Measurements from ENCODE around the gene PRL. TPM values are rescaled to one million over a fixed set of nuclear protein-coding genes. Genes with fewer than 3 reads are reported as not detected.

Gene PRL
- total RNA-seq, 2 donors from 2014 or later, result not detected

- peaks cover 6 to 10% of the 10 kb centered on the region in 2 donors for H3K36me3 Mint-ChIP-seq
Observed at GRCh38 chr6:22306741-22307466, 10.1 kb upstream of the PRL start.

GRCh38 chr6:22302838-22303237 is 6.0 kb upstream of the PRL start:
- Mint-ChIP-seq H3K9me3 (peaks cover 7 to 14% of the 10 kb centered on the region in 2 donors), H3K27ac (no peak overlapping the region), H3K36me3 (no peaks in the 10 kb centered on the region)
- DNase-seq (ENCODE audit: low spot score in 2 of 2) (no peak), ATAC-seq (no peak)

More at GRCh38 chr6:22306741-22307466, 10.1 kb upstream of the PRL start:
- H3K9me3 Mint-ChIP-seq, result peaks cover 18 to 25% of the 10 kb centered on the region in 2 donors
- ATAC-seq (no peak), DNase-seq (ENCODE audit: low spot score in 2 of 2) (no peak)
- H3K27ac Mint-ChIP-seq, result no peak overlapping the region

- Mint-ChIP-seq H3K27ac (no peak overlapping the region), H3K9me3 (peaks cover 7 to 14% of the 10 kb centered on the region in 2 donors), H3K36me3 (no peaks in the 10 kb centered on the region)
- no peak for ATAC-seq
- no peak for DNase-seq (ENCODE audit: low spot score in 2 of 2)
Observed at GRCh38 chr6:22300273-22300998, 3.6 kb upstream of the PRL start.

- peaks cover 0 to 6% of the 10 kb centered on the region in 2 donors for H3K9me3 Mint-ChIP-seq
- no peak overlapping the region for H3K27ac Mint-ChIP-seq
- H3K36me3 Mint-ChIP-seq, result no peaks in the 10 kb centered on the region
- no peak for DNase-seq (ENCODE audit: low spot score in 2 of 2)
- no peak for ATAC-seq
Observed at GRCh38 chr6:22298475-22298890, 1.6 kb upstream of the PRL start.

GRCh38 chr6:22296067-22296466 is 769 bp downstream of the PRL start:
- ATAC-seq, result no peak
- Mint-ChIP-seq H3K36me3 (no peaks in the 10 kb centered on the region), H3K9me3 (peaks cover 0 to under 1% of the 10 kb centered on the region in 2 donors), H3K27ac (no peak overlapping the region)
- no peak for DNase-seq (ENCODE audit: low spot score in 2 of 2)

- no peak overlapping the region for H3K27ac Mint-ChIP-seq
- peaks cover 4 to 5% of the 10 kb centered on the region in 2 donors for H3K9me3 Mint-ChIP-seq
- no peak for DNase-seq (ENCODE audit: low spot score in 2 of 2)
- no peak for ATAC-seq
- H3K36me3 Mint-ChIP-seq, result no peaks in the 10 kb centered on the region
Observed at GRCh38 chr6:22295145-22295544, 1.7 kb downstream of the PRL start.

- Mint-ChIP-seq H3K36me3 (no peaks in the 10 kb centered on the region), H3K27ac (no peak overlapping the region), H3K9me3 (peaks cover 4 to 5% of the 10 kb centered on the region in 2 donors)
- ATAC-seq, result no peak
- no peak for DNase-seq (ENCODE audit: low spot score in 2 of 2)
Observed at GRCh38 chr6:22294301-22294700, 2.5 kb downstream of the PRL start.

GRCh38 chr6:22290045-22290444 is 6.8 kb downstream of the PRL start:
- Mint-ChIP-seq H3K9me3 (peaks cover 7 to 9% of the 10 kb centered on the region in 2 donors), H3K27ac (no peak overlapping the region), H3K36me3 (no peaks in the 10 kb centered on the region)
- no peak for ATAC-seq
- DNase-seq (ENCODE audit: low spot score in 2 of 2), result no peak

- no peak for DNase-seq (ENCODE audit: low spot score in 2 of 2)
- peaks cover 7 to 9% of the 10 kb centered on the region in 2 donors for H3K9me3 Mint-ChIP-seq
- H3K36me3 Mint-ChIP-seq, result no peaks in the 10 kb centered on the region
- ATAC-seq, result no peak
- no peak overlapping the region for H3K27ac Mint-ChIP-seq
Observed at GRCh38 chr6:22288721-22289120, 8.1 kb downstream of the PRL start.

- Mint-ChIP-seq H3K36me3 (no peaks in the 10 kb centered on the region), H3K9me3 (peaks cover 7 to 8% of the 10 kb centered on the region in 2 donors), H3K27ac (no peak overlapping the region)
- no peak for ATAC-seq
- no peak for DNase-seq (ENCODE audit: low spot score in 2 of 2)
Observed at GRCh38 chr6:22284666-22285065, 12.2 kb downstream of the PRL start.

GRCh38 chr6:22281341-22282085 is 15.3 kb downstream of the PRL start:
- no peak overlapping the region for H3K27ac Mint-ChIP-seq
- peaks cover 12 to 22% of the 10 kb centered on the region in 2 donors for H3K9me3 Mint-ChIP-seq
- no peak for ATAC-seq

GRCh38 chr6:22279427-22279826 is 17.4 kb downstream of the PRL start:
- ATAC-seq (no peak), DNase-seq (ENCODE audit: low spot score in 2 of 2) (no peak)
- H3K36me3 Mint-ChIP-seq, result no peaks in the 10 kb centered on the region
- no peak overlapping the region for H3K27ac Mint-ChIP-seq
- H3K9me3 Mint-ChIP-seq, result peaks cover 15 to 24% of the 10 kb centered on the region in 2 donors

More at GRCh38 chr6:22281341-22282085, 15.3 kb downstream of the PRL start:
- no peak for DNase-seq (ENCODE audit: low spot score in 2 of 2)
- H3K36me3 Mint-ChIP-seq, result no peaks in the 10 kb centered on the region

GRCh38 chr6:22271081-22271480 is 25.8 kb downstream of the PRL start:
- DNase-seq (ENCODE audit: low spot score in 2 of 2) (no peak), ATAC-seq (no peak)
- Mint-ChIP-seq H3K36me3 (no peaks in the 10 kb centered on the region), H3K27ac (no peak overlapping the region), H3K9me3 (peaks cover 7 to 13% of the 10 kb centered on the region in 2 donors)

GRCh38 chr6:22263748-22264147 is 33.1 kb downstream of the PRL start:
- ATAC-seq, result no peak
- no peak for DNase-seq (ENCODE audit: low spot score in 2 of 2)
- H3K9me3 Mint-ChIP-seq, result peaks cover 5% of the 10 kb centered on the region in 2 donors
- no peaks in the 10 kb centered on the region for H3K36me3 Mint-ChIP-seq
- H3K27ac Mint-ChIP-seq, result no peak overlapping the region

- H3K27ac Mint-ChIP-seq, result no peak overlapping the region
- H3K36me3 Mint-ChIP-seq, result no peaks in the 10 kb centered on the region
- ATAC-seq, result no peak
Observed at GRCh38 chr6:22254886-22255285, 42.0 kb downstream of the PRL start.

GRCh38 chr6:22253955-22254655 is 42.7 kb downstream of the PRL start:
- Mint-ChIP-seq H3K9me3 (peaks cover 0 to 3% of the 10 kb centered on the region in 2 donors), H3K36me3 (no peaks in the 10 kb centered on the region), H3K27ac (no peak overlapping the region)
- DNase-seq (ENCODE audit: low spot score in 2 of 2) (no peak), ATAC-seq (no peak)

More at GRCh38 chr6:22254886-22255285, 42.0 kb downstream of the PRL start:
- no peak for DNase-seq (ENCODE audit: low spot score in 2 of 2)
- H3K9me3 Mint-ChIP-seq, result peaks cover 0 to 3% of the 10 kb centered on the region in 2 donors

Data from activated naive CD4-positive, alpha-beta T cell treated with anti-CD3 and anti-CD28 coated beads, Interleukin-2, amount 50 U/mL, for 72 hours (primary cell).